ENCODE data around the gene TIMM50.

TIMM50 gene

DNA sequence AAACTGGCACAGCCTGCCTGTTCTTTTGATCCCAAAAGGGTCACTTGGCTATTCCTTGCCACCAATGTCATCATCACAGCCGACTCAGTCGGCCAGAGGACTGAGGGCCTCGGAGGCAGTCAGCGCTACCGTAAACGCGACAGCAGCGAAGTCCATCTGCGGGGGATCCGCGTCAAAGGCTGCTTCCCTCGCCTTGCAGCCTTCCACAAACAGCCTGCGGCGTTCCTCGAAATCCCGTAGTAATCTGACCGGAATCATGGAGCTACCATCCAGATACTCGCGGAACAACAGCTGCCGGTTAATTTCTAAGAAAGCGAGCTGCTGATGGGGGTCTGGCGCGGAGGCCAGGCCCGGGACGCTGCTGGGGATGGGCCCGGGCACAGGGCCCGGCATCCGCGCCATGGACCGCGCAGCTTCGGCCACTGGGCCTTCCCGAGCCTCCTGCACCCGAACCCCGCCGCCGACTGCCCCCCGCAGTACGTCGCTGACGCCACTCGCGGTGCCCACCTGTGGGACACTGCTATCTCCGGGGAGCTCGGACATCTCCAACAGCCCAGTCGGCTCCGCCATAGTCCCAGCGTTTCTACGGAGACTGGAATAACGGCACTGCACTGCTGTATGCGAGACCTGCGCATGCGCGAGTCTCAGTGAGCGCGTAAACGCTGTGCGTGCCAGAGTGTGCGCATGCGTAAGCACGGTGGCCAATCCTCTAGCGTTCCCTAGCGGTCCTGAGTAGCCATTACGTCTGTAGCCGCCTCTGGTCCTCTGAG lies 51.8 kb downstream of the TIMM50 start, which contains the start of gene EID2B:
TSS of gene EID2B (minus strand) at position 620 of the 770 bp plus-strand sequence. CDS start at position 570, 50 bp downstream.
- H3K79me2 ChIP-seq (ENCODE audit: low read length) = peaks cover 29% of the 10 kb centered on the region
- H3K4me2 ChIP-seq (ENCODE audit: low read length) = peak within 1 kb of the TSS; percentile 99
- H3K36me3 ChIP-seq (replicated peaks; ENCODE audit: low read depth, low read length) = peaks cover 6% of the 10 kb centered on the region
- H3K27ac ChIP-seq (ENCODE audit: low read length) = peak within 1 kb of the TSS; percentile 44
- no peaks in the 10 kb centered on the region for H3K9me3 ChIP-seq (ENCODE audit: insufficient read depth, low read length)
- H3K9ac ChIP-seq (ENCODE audit: low read length) = peak within 1 kb of the TSS; percentile 94
- no peaks in the 10 kb centered on the region for H4K20me1 ChIP-seq (ENCODE audit: insufficient read depth, low read length)
- TF ChIP-seq, protein P1, sequence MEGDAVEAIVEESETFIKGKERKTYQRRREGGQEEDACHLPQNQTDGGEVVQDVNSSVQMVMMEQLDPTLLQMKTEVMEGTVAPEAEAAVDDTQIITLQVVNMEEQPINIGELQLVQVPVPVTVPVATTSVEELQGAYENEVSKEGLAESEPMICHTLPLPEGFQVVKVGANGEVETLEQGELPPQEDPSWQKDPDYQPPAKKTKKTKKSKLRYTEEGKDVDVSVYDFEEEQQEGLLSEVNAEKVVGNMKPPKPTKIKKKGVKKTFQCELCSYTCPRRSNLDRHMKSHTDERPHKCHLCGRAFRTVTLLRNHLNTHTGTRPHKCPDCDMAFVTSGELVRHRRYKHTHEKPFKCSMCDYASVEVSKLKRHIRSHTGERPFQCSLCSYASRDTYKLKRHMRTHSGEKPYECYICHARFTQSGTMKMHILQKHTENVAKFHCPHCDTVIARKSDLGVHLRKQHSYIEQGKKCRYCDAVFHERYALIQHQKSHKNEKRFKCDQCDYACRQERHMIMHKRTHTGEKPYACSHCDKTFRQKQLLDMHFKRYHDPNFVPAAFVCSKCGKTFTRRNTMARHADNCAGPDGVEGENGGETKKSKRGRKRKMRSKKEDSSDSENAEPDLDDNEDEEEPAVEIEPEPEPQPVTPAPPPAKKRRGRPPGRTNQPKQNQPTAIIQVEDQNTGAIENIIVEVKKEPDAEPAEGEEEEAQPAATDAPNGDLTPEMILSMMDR (IDR thresholded peaks at IDR 0.05; ENCODE audit: low read depth, low read length) = peak; percentile 95
- TF ChIP-seq EZH2phosphoT487 (IDR thresholded peaks at IDR 0.05; ENCODE audit: low read depth) = no peak
- peaks cover 11% of the 10 kb centered on the region for H3K4me1 ChIP-seq (ENCODE audit: low read length)
- peak within 1 kb of the TSS; percentile 96 for H3K4me3 ChIP-seq (ENCODE audit: low read length)
- H3K27me3 ChIP-seq (ENCODE audit: low read depth, low read length) = no peaks in the 10 kb centered on the region
- H2AFZ ChIP-seq (ENCODE audit: low read depth, low read length) = peak within 1 kb of the TSS; percentile 78

DNA sequence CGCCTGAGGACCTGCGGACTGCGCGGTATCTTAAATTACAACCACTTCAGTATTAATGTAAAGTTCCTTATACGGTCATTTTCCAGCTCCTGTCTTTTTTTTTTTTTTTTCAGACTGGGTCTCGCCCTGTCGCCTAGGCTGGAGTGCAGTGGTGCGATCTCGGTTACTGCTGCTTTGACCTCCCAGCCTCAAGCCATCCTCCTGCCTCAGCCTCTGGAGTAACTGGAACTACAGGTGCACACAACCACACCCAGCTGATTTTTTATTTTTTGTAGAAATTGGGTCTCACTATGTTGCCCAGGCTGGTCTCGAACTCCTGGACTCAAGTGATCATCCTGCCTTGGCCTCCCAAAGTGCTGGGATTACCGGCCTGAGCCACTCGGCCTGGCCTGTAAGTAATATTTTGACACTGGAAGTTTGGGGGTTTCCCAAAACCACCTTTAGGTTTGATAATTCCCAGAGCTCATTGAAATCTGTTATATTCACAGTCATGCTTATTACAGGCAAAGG lies 52.4 kb downstream of the TIMM50 start:
- H3K79me2 ChIP-seq (ENCODE audit: low read length) = peaks cover 34% of the 10 kb centered on the region
- H4K20me1 ChIP-seq (ENCODE audit: insufficient read depth, low read length) = peaks cover 1% of the 10 kb centered on the region; the same call in 1 of the 2 replicates
- peak overlapping the region; percentile 96 for H3K4me3 ChIP-seq (ENCODE audit: low read length)
- peak overlapping the region; percentile 24 for H3K9ac ChIP-seq (ENCODE audit: low read length)
- peak overlapping the region; percentile 68; the same call in 1 of the 2 replicates for H2AFZ ChIP-seq (ENCODE audit: low read depth, low read length)
- TF ChIP-seq EZH2phosphoT487 (IDR thresholded peaks at IDR 0.05; ENCODE audit: low read depth) = no peak
- TF ChIP-seq, protein P1 (IDR thresholded peaks at IDR 0.05; ENCODE audit: low read depth, low read length) = no peak
- H3K27me3 ChIP-seq (ENCODE audit: low read depth, low read length) = no peaks in the 10 kb centered on the region
- peak overlapping the region; percentile 68 for H3K4me2 ChIP-seq (ENCODE audit: low read length)
- peaks cover 6% of the 10 kb centered on the region for H3K36me3 ChIP-seq (replicated peaks; ENCODE audit: low read depth, low read length)
- no peaks in the 10 kb centered on the region for H3K9me3 ChIP-seq (ENCODE audit: insufficient read depth, low read length)
- H3K4me1 ChIP-seq (ENCODE audit: low read length) = peaks cover 11% of the 10 kb centered on the region
- H3K27ac ChIP-seq (ENCODE audit: low read length) = no peak overlapping the region

DNA sequence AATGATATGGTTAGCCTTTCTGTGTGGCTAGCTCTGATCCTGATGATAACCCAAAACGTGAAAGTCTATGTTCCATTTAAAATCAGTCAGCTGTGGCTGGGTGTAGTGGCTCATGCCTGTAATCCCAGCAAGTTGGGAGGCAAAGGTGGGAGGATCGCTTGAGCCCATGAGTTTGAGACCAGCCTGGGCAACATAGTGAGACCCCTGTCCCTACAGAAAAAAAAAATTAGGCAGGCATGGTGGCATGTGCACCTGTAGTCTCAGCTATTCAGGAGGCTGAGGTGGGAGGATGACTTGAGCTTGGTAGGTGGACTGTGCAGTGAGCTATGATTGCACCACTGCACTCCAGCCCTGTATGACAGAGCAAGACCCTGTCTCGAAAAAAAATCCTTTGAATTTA lies 53.2 kb downstream of the TIMM50 start:
- TF ChIP-seq, protein P1 (IDR thresholded peaks at IDR 0.05; ENCODE audit: low read depth, low read length) = no peak
- no peak for TF ChIP-seq EZH2phosphoT487 (IDR thresholded peaks at IDR 0.05; ENCODE audit: low read depth)
- Histone ChIP-seq H3K4me2 (ENCODE audit: low read length) (no peak overlapping the region), H3K9me3 (ENCODE audit: insufficient read depth, low read length) (no peaks in the 10 kb centered on the region), H3K27ac (ENCODE audit: low read length) (no peak overlapping the region), H3K4me1 (ENCODE audit: low read length) (peaks cover 18% of the 10 kb centered on the region), H4K20me1 (ENCODE audit: insufficient read depth, low read length) (peaks cover 5% of the 10 kb centered on the region; the same call in 1 of the 2 replicates), H3K27me3 (ENCODE audit: low read depth, low read length) (no peaks in the 10 kb centered on the region), H3K9ac (ENCODE audit: low read length) (no peak overlapping the region), H2AFZ (ENCODE audit: low read depth, low read length) (no peak overlapping the region), H3K79me2 (ENCODE audit: low read length) (peaks cover 42% of the 10 kb centered on the region), H3K4me3 (ENCODE audit: low read length) (no peak overlapping the region), H3K36me3 (replicated peaks; ENCODE audit: low read depth, low read length) (peaks cover 10% of the 10 kb centered on the region)

DNA sequence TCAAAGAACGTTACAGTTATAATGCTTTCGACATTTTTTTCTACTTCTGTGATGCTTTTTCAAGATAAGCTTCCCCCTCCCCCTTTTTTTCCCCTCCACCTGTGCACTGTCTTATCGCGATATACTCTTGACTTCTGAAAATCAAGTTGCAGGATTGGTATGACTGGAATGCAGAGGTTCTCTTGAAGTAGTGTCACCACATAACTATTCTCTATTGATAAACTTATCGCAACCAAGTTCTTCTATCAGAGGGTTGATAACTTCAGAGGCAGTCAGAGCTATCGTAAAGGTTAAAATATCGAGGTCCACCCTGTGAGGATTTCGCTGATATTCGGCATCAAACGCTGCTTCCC lies 58.5 kb downstream of the TIMM50 start:
- Histone ChIP-seq H3K9ac (ENCODE audit: low read length) (peak overlapping the region; percentile 88), H4K20me1 (ENCODE audit: insufficient read depth, low read length) (peaks cover 5% of the 10 kb centered on the region; the same call in 1 of the 2 replicates), H3K4me3 (ENCODE audit: low read length) (peak overlapping the region; percentile 94), H3K27me3 (ENCODE audit: low read depth, low read length) (0 out of 2 replicates have a peak, but pooled peaks cover 4% of the 10 kb centered on the region), H3K9me3 (ENCODE audit: insufficient read depth, low read length) (no peaks in the 10 kb centered on the region), H3K36me3 (replicated peaks; ENCODE audit: low read depth, low read length) (peaks cover 4% of the 10 kb centered on the region), H3K79me2 (ENCODE audit: low read length) (peaks cover 25% of the 10 kb centered on the region), H3K4me1 (ENCODE audit: low read length) (peaks cover 17% of the 10 kb centered on the region), H3K4me2 (ENCODE audit: low read length) (peak overlapping the region; percentile 96), H3K27ac (ENCODE audit: low read length) (no peak overlapping the region), H2AFZ (ENCODE audit: low read depth, low read length) (0 out of 2 replicates have a peak overlapping the region, but pooled peaks have one; percentile 30)
- no peak for TF ChIP-seq EZH2phosphoT487 (IDR thresholded peaks at IDR 0.05; ENCODE audit: low read depth)
- TF ChIP-seq, protein P1 (IDR thresholded peaks at IDR 0.05; ENCODE audit: low read depth, low read length) = no peak

Data from OCI-LY3 (cell line).